B cell (primary cell): Measurements from ENCODE around the gene FGF18. TPM values are rescaled to one million over a fixed set of nuclear protein-coding genes. Genes with fewer than 3 reads are reported as not detected.

Experiments
- ATAC-seq: fragments of 200-7000 bp; cut with Tn5 transposase; one replicate; pipeline ENCODE4 v1.10.0; 2021; ENCODE audit warnings: low read depth, mild to moderate bottlenecking, moderate number of reproducible peaks, moderate library complexity
- CTCF ChIA-PET: fragments of 350-600 bp; sonication (Branson Sonifier 250); formaldehyde crosslinking; loops from one replicate; lab custom pipeline; 2021; ENCODE audit warnings: antibody characterized with exemption, inconsistent platforms; lab: Charles Lee
- POLR2A ChIA-PET: fragments of 350-600 bp; sonication (Branson Sonifier 250); formaldehyde crosslinking; loops from one replicate; lab custom pipeline; 2021; ENCODE audit warnings: antibody characterized with exemption; lab: Charles Lee
- DNase-seq: peaks from one replicate; pipeline ENCODE4 v3.0.0; 2013
- H2AFZ ChIP-seq: 2 replicates; pipeline ENCODE4 v1.6.1; 2012; ENCODE audit warnings: mild to moderate bottlenecking, low read depth, low read length; ENCODE audit not compliant: insufficient read depth, poor library complexity, severe bottlenecking
- H3K27ac ChIP-seq, 2 donors: 1 replicate in 1 of 2; 2 replicates in 1 of 2; pipeline ENCODE4 v1.5.1; 2012 to 2013; ENCODE audit warnings: low read length in 2 of 2, mild to moderate bottlenecking in 2 of 2, moderate library complexity in 1 of 2
- H3K27me3 ChIP-seq, 4 experiments: fragments of 200-600 bp in 1 of 4; sonication (generic) in 1 of 4; replicated peaks in 1 of 4; 1 replicate in 2 of 4; 2 replicates in 2 of 4; pipeline versions ENCODE4 v1.6.1 to v1.7.0; 2013 to 2016; ENCODE audit warnings: low read length in 3 of 4, mild to moderate bottlenecking in 2 of 4, mixed read lengths in 1 of 4, moderate library complexity in 1 of 4; ENCODE audit not compliant: insufficient read depth in 4 of 4, control insufficient read depth in 3 of 4; ENCODE audit errors: control extremely low read depth in 1 of 4
- H3K36me3 ChIP-seq, 2 experiments: replicated peaks in 1 of 2; 1 replicate in 1 of 2; 2 replicates in 1 of 2; pipeline versions ENCODE4 v1.6.1 to v1.7.1; 2013; ENCODE audit warnings: low read length in 1 of 2; ENCODE audit not compliant: insufficient read depth in 2 of 2, control insufficient read depth in 1 of 2; ENCODE audit errors: control extremely low read depth in 1 of 2, extremely low read depth in 1 of 2
- H3K4me1 ChIP-seq, 2 donors: fragments of 200-600 bp in 1 of 2; sonication (generic) in 1 of 2; 1 replicate in 1 of 2; 2 replicates in 1 of 2; pipeline versions ENCODE4 v1.5.1 to v1.6.1; 2013 to 2017; ENCODE audit warnings: low read length in 2 of 2; ENCODE audit not compliant: control insufficient read depth in 2 of 2, insufficient read depth in 2 of 2
- H3K4me2 ChIP-seq: replicated peaks from 2 replicates; pipeline ENCODE3; 2012; ENCODE audit warnings: mild to moderate bottlenecking, low read depth, low read length; ENCODE audit not compliant: poor library complexity, severe bottlenecking
- H3K4me3 ChIP-seq, 5 experiments: fragments of 200-600 bp in 1 of 5; sonication (generic) in 1 of 5; 1 replicate in 3 of 5; 2 replicates in 2 of 5; pipeline versions ENCODE4 v1.5.1 to v1.7.0; 2011 to 2016; ENCODE audit warnings: low read length in 4 of 5, mild to moderate bottlenecking in 4 of 5, low read depth in 2 of 5, control low read depth in 1 of 5, moderate library complexity in 1 of 5; ENCODE audit not compliant: insufficient read depth in 1 of 5; ENCODE audit errors: control extremely low read depth in 1 of 5, extremely low read depth in 1 of 5
- H3K79me2 ChIP-seq: fragments of 200-600 bp; sonication (generic); one replicate; pipeline ENCODE4 v1.6.0; 2016; ENCODE audit warnings: low read length; ENCODE audit not compliant: control insufficient read depth, insufficient read depth
- H3K9ac ChIP-seq: fragments of 200-600 bp; sonication (generic); 2 replicates; pipeline ENCODE4 v1.6.1; 2017; ENCODE audit warnings: mild to moderate bottlenecking, low read length, moderate library complexity
- H3K9me3 ChIP-seq, 3 donors: one replicate each; pipeline versions ENCODE4 v1.6.1 to v1.7.1; 2013; ENCODE audit warnings: low read length in 2 of 3; ENCODE audit not compliant: control insufficient read depth in 2 of 3, insufficient read depth in 1 of 3; ENCODE audit errors: control extremely low read depth in 1 of 3
- H4K20me1 ChIP-seq: 2 replicates; pipeline ENCODE4 v1.6.0; 2012; ENCODE audit warnings: mild to moderate bottlenecking, low read length; ENCODE audit not compliant: insufficient read depth, control insufficient read depth, poor library complexity, severe bottlenecking
- H3K27ac Mint-ChIP-seq: one replicate; pipeline ENCODE4 v1.8.0; 2021; ENCODE audit warnings: mixed read lengths
- H3K27me3 Mint-ChIP-seq: one replicate; pipeline ENCODE4 v1.8.0; 2021; ENCODE audit warnings: mixed read lengths
- H3K4me1 Mint-ChIP-seq: one replicate; pipeline ENCODE4 v1.8.0; 2021; ENCODE audit warnings: mixed read lengths
- H3K4me3 Mint-ChIP-seq: one replicate; pipeline ENCODE4 v1.8.0; 2021; ENCODE audit warnings: mixed read lengths
- H3K9me3 Mint-ChIP-seq: one replicate; pipeline ENCODE4 v1.8.0; 2022; ENCODE audit warnings: mixed read lengths; ENCODE audit not compliant: insufficient read depth
- CTCF ChIP-seq: fragments of 200-600 bp; IDR thresholded peaks from one replicate; pipeline ENCODE4 v1.8.0; 2022; ENCODE audit warnings: antibody characterized with exemption, mild to moderate bottlenecking
- EZH2 ChIP-seq: IDR thresholded peaks from 2 replicates; pipeline ENCODE4 v1.6.1; 2012; ENCODE audit warnings: borderline replicate concordance, low read depth, mild to moderate bottlenecking, moderate library complexity, low read length; ENCODE audit not compliant: insufficient read depth, poor library complexity, severe bottlenecking
- WGBS: methylation state at CpG from one replicate; pipeline ENCODE4 v1.1.5; 2013; ENCODE audit warnings: missing lambda C conversion rate; ENCODE audit not compliant: insufficient coverage; 5-methylcytosine and 5-hydroxymethylcytosine counted together
- intact Hi-C: fragments of 100-400 bp; cut with micrococcal nuclease; formaldehyde crosslinking; loops from one replicate; pipeline ENCODE4 v1.10.0; 2022
- polyA plus RNA-seq: library from polyadenylated mRNA; depleted of rRNA; stranded (reverse); fragments of >200 nt; gene quantifications from 2 replicates; pipeline ENCODE4 v1.2.3, GENCODE V29; 2012
- total RNA-seq, 2 donors: library from RNA; stranded (reverse); fragments of 120-200 nt in 1 of 2; gene quantifications; 1 replicate in 1 of 2; 2 replicates in 1 of 2; pipeline versions ENCODE4 v1.2.3 to v1.2.4, GENCODE V29; 2013 to 2022

FGF18 gene
- total and polyA plus RNA-seq, 2 donors (not counting 1 experiment from before 2014, with no cell fraction given): 0.06 to 0.15 TPM

- ATAC-seq: no peak
- no peak overlapping the region for H3K4me3 Mint-ChIP-seq
- no peak overlapping the region for H2AFZ ChIP-seq
Measured at GRCh38 chr5:171476701-171477100, 57.3 kb downstream of the FGF18 start.

GRCh38 chr5:171477101-171477500, 57.7 kb downstream of the FGF18 start:
- TF ChIP-seq EZH2 (no peak), CTCF (no peak)
- CTCF ChIA-PET: interaction anchor here (1.0 kb wide), 1 partner anchor 8 kb away, joined by 4 read pairs; no protein-coding TSS in a partner anchor
- H3K27ac ChIP-seq: no peak overlapping the region
- H3K79me2 ChIP-seq: no peaks in the 10 kb centered on the region
- H3K4me3 ChIP-seq: no peak overlapping the region
- H3K9me3 ChIP-seq: no peaks in the 10 kb centered on the region
- no peak for ATAC-seq
- H3K9ac ChIP-seq: no peak overlapping the region
- peaks cover 0 to 3% of the 10 kb centered on the region in 2 donors for H3K4me1 ChIP-seq
- Mint-ChIP-seq H3K4me3 (no peak overlapping the region), H3K27me3 (peaks cover 4% of the 10 kb centered on the region), H3K9me3 (no peaks in the 10 kb centered on the region), H3K27ac (no peak overlapping the region), H3K4me1 (peaks cover 2% of the 10 kb centered on the region)
- intact Hi-C loops: no loop called here
- peaks cover 0 to 10% (median 1%) of the 10 kb centered on the region in 4 experiments for H3K27me3 ChIP-seq
- no CpG with 5 or more reads among the region's 2 CpGs for WGBS
- DNase-seq: no peak
- H3K4me2 ChIP-seq: no peak overlapping the region
- no peak overlapping the region for H2AFZ ChIP-seq
- POLR2A ChIA-PET: no interaction called here
- no peaks in the 10 kb centered on the region for H3K36me3 ChIP-seq
- H4K20me1 ChIP-seq: no peaks in the 10 kb centered on the region

More at GRCh38 chr5:171476701-171477100, 57.3 kb downstream of the FGF18 start:
- H4K20me1 ChIP-seq: no peaks in the 10 kb centered on the region
- Mint-ChIP-seq H3K27me3 (peaks cover 2% of the 10 kb centered on the region), H3K27ac (no peak overlapping the region), H3K4me1 (peaks cover 2% of the 10 kb centered on the region), H3K9me3 (no peaks in the 10 kb centered on the region)
- H3K4me1 ChIP-seq: peaks cover 0 to 3% of the 10 kb centered on the region in 2 donors
- WGBS: 100% methylated on average over 1 of the region's 1 CpG
- no peaks in the 10 kb centered on the region for H3K36me3 ChIP-seq
- POLR2A ChIA-PET: no interaction called here
- H3K4me3 ChIP-seq: no peak overlapping the region
- H3K27ac ChIP-seq: no peak overlapping the region
- no peaks in the 10 kb centered on the region for H3K79me2 ChIP-seq
- H3K27me3 ChIP-seq: peaks cover 0 to 6% (median 1%) of the 10 kb centered on the region in 4 experiments
- no peak overlapping the region for H3K9ac ChIP-seq
- no peak for DNase-seq
- CTCF ChIA-PET: interaction anchor here (1.0 kb wide), 1 partner anchor 9 kb away, joined by 4 read pairs; no protein-coding TSS in a partner anchor
- no peak overlapping the region for H3K4me2 ChIP-seq
- intact Hi-C loops: no loop called here
- no peak for TF ChIP-seq CTCF
- TF ChIP-seq EZH2: no peak
- no peaks in the 10 kb centered on the region for H3K9me3 ChIP-seq
